ENCODE data around the gene CDS1. TPM values are rescaled to one million over a fixed set of nuclear protein-coding genes. Genes with fewer than 3 reads are reported as not detected.
"Not testable (repeated sequence)": the region's sequence is repeated elsewhere in the genome, so short reads cannot be mapped to it uniquely, and the experiment has no call there.

The CDS1 gene
- under 1 TPM in 1 of 6 donors, not detected in 5; 0.07 TPM for polyA plus RNA-seq (ENCODE audit: low read depth in 6 of 6)

DNA sequence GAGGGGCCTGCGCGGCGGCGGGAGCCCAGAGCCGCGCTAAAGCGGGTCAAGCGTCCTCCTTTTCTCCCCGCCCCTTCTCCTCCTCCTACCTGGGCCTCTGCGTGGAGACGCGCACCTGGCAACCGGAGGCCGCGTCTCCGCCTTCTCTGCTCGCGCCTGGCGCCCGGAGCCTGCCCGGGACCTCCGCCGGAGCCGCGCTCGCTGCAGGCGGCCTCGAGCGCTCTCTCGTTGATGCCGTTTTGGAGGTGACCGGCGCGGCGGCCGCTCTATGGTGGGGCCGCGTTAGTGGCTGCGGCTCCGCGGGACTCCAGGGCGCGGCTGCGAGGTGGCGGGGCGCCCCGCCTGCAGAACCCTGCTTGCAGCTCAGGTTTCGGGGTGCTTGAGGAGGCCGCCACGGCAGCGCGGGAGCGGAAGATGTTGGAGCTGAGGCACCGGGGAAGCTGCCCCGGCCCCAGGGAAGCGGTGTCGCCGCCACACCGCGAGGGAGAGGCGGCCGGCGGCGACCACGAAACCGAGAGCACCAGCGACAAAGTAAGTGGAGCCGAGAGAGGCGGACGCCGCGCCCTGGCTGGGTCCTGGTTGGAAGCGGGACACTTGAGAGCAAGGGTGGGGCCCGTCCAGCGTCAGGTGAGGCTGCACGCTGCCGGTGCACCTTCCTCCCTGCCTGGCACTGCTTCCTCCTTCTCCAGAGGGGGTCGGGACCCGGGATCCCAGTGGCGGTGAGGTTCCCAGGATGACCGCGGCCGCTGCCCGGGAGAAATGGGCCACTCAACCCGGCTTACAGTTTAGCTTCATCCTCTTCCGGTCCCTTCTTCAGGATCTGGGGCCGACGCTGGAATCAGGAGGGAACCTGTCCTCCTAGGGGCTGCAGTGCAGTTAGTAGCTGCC is at the start of gene CDS1:
TSS of gene CDS1 (plus strand) at position 140 of the 888 bp plus-strand sequence. CDS start at position 415, 275 bp downstream.
- H3K9me3 Mint-ChIP-seq, result peaks cover 5 to 30% (median 15%) of the 10 kb centered on the region in 7 donors
- peaks cover 38 to 70% (median 68%) of the 10 kb centered on the region in 3 donors for H3K27me3 Mint-ChIP-seq
- peak; percentile 58 to 61 for ATAC-seq (ENCODE audit: low read depth in 2 of 2)
- peaks cover 12 to 19% (median 13%) of the 10 kb centered on the region in 3 donors for H3K4me1 Mint-ChIP-seq
- peak within 1 kb of the TSS in 3 of 6 donors; percentile 51 to 92 (median 52) for H3K27ac Mint-ChIP-seq
- DNase-seq, result peak; percentile 2
- peak within 1 kb of the TSS; percentile 79 to 94 (median 89) for H3K4me3 Mint-ChIP-seq
- H3K36me3 Mint-ChIP-seq, result peaks cover 6 to 15% of the 10 kb centered on the region in 2 donors

DNA sequence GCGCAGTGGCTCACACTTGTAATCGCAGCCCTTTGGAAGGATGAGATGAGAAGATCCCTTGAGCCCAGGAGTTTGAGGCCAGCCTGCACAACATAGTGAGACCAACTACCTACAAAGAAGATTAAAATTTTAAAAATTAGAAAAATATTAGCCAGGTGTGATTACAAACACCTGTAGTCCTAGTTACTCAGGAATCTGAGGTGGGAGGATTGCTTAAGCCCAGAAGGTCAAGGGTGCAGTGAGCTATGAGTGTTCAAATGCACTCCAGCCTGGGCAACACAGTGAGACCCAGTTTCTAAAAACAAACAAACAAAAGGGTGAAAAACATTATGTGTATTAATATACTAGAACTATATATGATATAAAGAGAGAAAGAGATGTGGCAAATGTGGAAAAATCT is 47.0 kb upstream of the CDS1 start:
- Mint-ChIP-seq H3K4me1 (no peaks in the 10 kb centered on the region), H3K27ac (peak overlapping the region in 1 of 6 donors; percentile 65), H3K9me3 (peaks cover 0 to 19% (median 6%) of the 10 kb centered on the region in 7 donors), H3K36me3 (no peaks in the 10 kb centered on the region), H3K27me3 (peaks cover 7 to 35% (median 13%) of the 10 kb centered on the region in 3 donors), H3K4me3 (no peak overlapping the region)
- ATAC-seq (ENCODE audit: low read depth in 2 of 2) (no peak), DNase-seq (no peak)

DNA sequence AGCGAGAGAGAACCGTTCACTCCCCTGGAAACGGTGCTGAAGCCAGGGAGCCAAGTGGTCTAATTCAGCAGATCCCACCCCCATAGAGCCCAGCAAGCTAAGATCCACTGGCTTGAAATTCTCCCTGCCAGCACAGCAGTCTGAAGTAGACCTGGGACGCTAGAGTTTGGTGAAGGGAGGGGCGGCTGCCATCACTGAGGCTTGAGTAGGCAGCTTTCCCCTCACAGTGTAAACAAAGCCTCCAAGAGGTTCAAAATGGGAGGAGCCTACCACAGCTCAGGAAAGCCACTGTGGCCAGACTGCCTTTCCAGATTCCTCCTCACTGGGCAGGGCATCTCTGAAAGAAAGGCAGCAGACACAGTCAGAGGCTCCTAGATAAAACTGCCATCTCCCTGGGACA is 37.8 kb upstream of the CDS1 start:
- Mint-ChIP-seq H3K4me3 (no peak overlapping the region), H3K4me1 (no peaks in the 10 kb centered on the region), H3K36me3 (no peaks in the 10 kb centered on the region), H3K27ac (no peak overlapping the region), H3K9me3 (peaks cover 0 to 2% (median 0%) of the 10 kb centered on the region in 7 donors), H3K27me3 (peaks cover 8 to 18% (median 16%) of the 10 kb centered on the region in 3 donors)
- DNase-seq (no peak), ATAC-seq (ENCODE audit: low read depth in 2 of 2) (no peak)

DNA sequence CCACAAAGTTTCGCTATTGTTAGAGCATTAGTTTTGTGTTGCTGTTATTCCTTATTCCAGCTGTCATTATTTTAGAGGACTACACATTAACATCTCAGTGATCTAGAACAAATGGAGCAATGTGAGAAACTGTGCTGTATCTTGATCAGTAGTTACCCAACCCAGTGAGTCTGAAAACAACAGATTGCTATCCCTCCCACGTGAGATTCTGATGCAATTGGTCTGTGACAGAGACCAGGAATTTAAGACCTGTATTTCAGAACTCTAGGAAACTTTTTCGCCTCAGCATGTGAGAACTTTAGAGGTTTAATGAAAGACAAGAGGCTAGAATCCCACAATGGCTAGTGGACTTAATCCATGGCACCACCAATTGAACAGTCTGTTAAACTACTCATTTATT is 35.7 kb upstream of the CDS1 start:
- Mint-ChIP-seq H3K4me1 (no peaks in the 10 kb centered on the region), H3K27ac (no peak overlapping the region), H3K4me3 (no peak overlapping the region), H3K27me3 (peaks cover 8 to 18% (median 16%) of the 10 kb centered on the region in 3 donors), H3K36me3 (no peaks in the 10 kb centered on the region), H3K9me3 (peaks cover 0 to 2% (median 0%) of the 10 kb centered on the region in 7 donors)
- ATAC-seq (ENCODE audit: low read depth in 2 of 2) (no peak), DNase-seq (no peak)

DNA sequence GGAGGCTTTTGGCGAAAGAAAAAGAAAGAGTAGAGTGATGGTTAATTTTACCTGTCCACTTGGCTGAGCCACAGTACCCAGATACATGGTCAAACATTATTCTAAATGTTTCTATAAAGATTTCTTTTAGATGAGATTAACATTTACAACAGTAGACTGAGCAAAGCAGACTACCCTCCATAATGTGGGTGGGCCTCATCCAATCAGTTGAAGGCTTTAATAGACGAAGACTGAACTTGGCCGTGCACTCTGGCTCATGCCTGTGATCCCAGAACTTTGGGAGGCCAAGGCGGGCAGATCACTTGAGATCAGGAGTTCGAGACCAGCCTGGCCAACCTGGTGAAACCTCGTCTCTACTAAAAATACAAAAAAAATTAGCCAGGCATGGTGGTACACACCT is 33.7 kb upstream of the CDS1 start:
- not testable (repeated sequence) for H3K4me1 Mint-ChIP-seq; H3K9me3 Mint-ChIP-seq; H3K4me3 Mint-ChIP-seq; ATAC-seq (ENCODE audit: low read depth in 2 of 2); H3K27ac Mint-ChIP-seq; H3K36me3 Mint-ChIP-seq; DNase-seq
- H3K27me3 Mint-ChIP-seq, result peaks cover 7 to 17% (median 12%) of the 10 kb centered on the region in 3 donors

DNA sequence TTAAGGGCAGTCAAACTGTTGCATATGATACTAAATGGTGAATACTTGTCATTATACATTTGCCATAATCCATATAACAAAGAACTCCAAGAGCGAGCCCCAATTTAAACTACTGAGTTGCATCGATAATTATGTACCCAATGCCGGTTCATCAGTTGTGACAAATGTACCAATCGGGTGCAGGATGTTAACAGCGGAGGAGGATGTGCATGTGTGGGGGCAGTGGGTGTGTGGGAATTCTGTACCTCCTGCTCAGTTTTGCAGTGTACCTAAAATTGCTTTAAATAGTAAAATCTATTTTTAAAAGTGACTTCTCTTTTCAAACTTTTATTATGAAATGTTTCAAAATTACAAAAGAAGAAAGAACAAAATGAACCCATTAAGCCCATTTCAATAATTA is 20.8 kb upstream of the CDS1 start:
- ATAC-seq (ENCODE audit: low read depth in 2 of 2), result no peak
- Mint-ChIP-seq H3K4me1 (no peaks in the 10 kb centered on the region), H3K27ac (no peak overlapping the region), H3K9me3 (peaks cover 0 to 6% (median 0%) of the 10 kb centered on the region in 7 donors), H3K27me3 (peaks cover 10 to 26% (median 10%) of the 10 kb centered on the region in 3 donors), H3K36me3 (no peaks in the 10 kb centered on the region), H3K4me3 (no peak overlapping the region)
- DNase-seq, result no peak

DNA sequence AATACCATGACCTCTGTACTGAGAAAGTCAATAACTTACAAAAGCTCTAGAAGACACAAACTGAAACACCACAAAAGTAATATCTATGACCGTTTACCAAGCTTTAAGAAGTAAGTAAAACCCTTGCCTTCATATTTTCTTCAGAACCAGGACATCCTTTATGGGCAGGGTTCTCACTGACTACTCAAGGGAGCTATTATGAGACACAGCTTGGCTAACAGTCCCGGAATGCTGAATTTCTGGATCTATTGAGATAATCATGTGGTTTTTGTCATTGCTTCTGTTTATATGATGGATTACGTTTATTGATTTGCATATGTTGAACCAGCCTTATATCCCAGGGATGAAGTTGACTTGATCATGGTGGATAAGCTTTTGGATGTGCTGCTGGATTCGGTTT is 19.9 kb upstream of the CDS1 start:
- Mint-ChIP-seq H3K4me1 (no peaks in the 10 kb centered on the region), H3K9me3 (peaks cover 0 to 5% (median 0%) of the 10 kb centered on the region in 7 donors), H3K36me3 (no peaks in the 10 kb centered on the region), H3K4me3 (no peak overlapping the region), H3K27ac (peak overlapping the region in 1 of 6 donors; percentile 25), H3K27me3 (peaks cover 17 to 32% (median 17%) of the 10 kb centered on the region in 3 donors)
- no peak for ATAC-seq (ENCODE audit: low read depth in 2 of 2)
- DNase-seq, result no peak

DNA sequence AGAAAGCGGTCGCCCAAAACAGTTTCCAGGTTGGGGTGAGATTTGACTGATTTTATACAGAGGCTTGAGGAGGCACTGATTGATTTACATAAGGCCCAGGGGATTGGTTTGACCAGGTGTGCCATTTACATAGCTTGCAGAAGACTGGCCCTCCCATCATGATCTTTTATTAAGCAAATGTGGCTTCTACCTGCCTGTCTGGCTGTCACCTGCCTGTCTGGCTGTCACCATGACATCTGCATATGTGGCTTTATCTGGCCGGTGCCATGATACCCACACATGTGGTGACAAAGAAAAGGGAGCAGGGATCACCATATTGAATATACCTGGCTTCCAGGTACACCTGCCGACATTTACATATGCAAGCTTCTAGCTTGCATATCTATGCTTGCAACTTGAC is 17.0 kb upstream of the CDS1 start:
- peaks cover 23 to 38% (median 27%) of the 10 kb centered on the region in 3 donors for H3K27me3 Mint-ChIP-seq

DNA sequence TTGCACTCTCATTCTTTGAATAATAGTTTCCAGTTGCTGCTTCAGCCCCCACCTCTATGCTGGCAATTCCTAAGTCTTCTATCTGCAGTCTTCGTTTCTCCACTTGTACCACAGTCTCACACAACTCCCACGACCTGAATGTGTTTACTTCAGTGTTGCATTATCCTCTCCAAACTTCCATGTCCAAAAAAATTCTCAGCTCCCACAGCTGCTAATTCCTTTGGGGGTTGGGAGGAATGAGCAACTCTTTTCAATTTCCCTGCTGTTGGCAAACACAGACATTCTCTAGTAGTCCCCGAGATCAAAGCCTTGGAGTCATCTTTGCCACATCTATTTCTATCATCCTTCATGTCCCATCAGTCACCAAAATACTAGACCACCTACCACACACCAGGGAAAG is 14.4 kb upstream of the CDS1 start:
- Mint-ChIP-seq H3K27ac (no peak overlapping the region), H3K4me1 (no peaks in the 10 kb centered on the region), H3K9me3 (peaks cover 0 to 2% (median 0%) of the 10 kb centered on the region in 7 donors), H3K36me3 (no peaks in the 10 kb centered on the region), H3K4me3 (no peak overlapping the region), H3K27me3 (peaks cover 34 to 48% (median 40%) of the 10 kb centered on the region in 3 donors)
- ATAC-seq (ENCODE audit: low read depth in 2 of 2), result no peak
- no peak for DNase-seq

More for the DNA sequence above, 17.0 kb upstream of the CDS1 start:
- ATAC-seq (ENCODE audit: low read depth in 2 of 2) (no peak), DNase-seq (no peak)
- Mint-ChIP-seq H3K4me1 (no peaks in the 10 kb centered on the region), H3K36me3 (no peaks in the 10 kb centered on the region), H3K4me3 (no peak overlapping the region), H3K9me3 (peaks cover 0 to 1% (median 0%) of the 10 kb centered on the region in 7 donors), H3K27ac (no peak overlapping the region)

DNA sequence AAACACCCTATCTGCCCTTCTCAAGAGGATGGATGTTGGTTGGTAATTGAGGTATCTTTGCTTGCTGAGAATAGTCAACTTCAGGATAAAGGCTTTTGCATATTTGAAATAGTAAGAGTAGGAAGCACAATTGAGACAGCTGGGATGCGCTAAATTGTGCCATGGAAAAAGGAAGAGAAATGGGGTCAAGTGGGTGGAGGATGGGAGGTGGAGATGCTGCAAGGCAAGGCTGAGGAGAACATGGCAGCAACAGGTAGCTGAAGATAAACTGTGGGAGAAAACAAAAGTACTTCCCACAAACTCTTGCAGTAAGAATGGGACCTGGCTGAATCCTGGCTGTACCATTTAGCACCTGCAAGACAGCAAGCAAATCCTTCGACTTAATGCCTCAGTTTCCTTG is 13.9 kb upstream of the CDS1 start:
- peaks cover 34 to 48% (median 45%) of the 10 kb centered on the region in 3 donors for H3K27me3 Mint-ChIP-seq
- DNase-seq (no peak), ATAC-seq (ENCODE audit: low read depth in 2 of 2) (no peak)
- H3K9me3 Mint-ChIP-seq, result peaks cover 0 to 2% (median 0%) of the 10 kb centered on the region in 7 donors
- no peaks in the 10 kb centered on the region for H3K36me3 Mint-ChIP-seq
- no peak overlapping the region for H3K27ac Mint-ChIP-seq
- H3K4me1 Mint-ChIP-seq, result no peaks in the 10 kb centered on the region
- H3K4me3 Mint-ChIP-seq, result no peak overlapping the region

DNA sequence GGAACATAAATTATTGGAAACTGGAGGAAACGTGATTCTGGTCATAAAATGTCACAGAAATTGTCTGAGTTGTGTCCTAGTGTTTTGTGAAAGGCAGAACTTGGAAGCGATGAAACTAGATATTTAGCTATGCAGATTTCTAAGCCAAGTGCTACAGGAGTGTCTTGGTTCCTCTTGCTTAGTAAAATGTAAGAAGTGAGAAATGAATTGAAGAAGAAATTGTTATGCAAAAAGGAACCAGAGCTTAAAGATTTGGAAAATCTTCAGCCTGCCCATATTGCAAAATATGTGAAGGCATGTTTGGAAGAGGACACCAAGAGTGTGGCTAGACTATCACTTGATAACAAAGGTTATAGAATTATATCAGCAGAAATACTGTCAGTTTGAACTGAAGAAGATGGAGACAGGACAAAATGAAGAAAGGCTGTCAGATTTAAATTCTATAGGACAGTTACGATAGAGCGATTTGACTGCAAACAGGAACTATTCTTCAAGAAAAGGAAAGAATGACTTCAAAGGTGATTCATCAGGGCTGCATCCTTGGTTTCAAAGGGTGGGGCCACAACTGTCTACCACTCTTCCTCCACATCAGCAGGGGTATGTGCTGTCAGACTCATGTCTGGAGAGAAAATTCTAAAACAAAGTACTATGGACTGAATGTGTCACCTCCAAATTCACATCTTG is 9.4 kb upstream of the CDS1 start:
- peaks cover 25 to 33% (median 32%) of the 10 kb centered on the region in 3 donors for H3K27me3 Mint-ChIP-seq
- no peaks in the 10 kb centered on the region for H3K4me1 Mint-ChIP-seq
- no peaks in the 10 kb centered on the region for H3K36me3 Mint-ChIP-seq
- no peak overlapping the region for H3K4me3 Mint-ChIP-seq
- no peak overlapping the region for H3K27ac Mint-ChIP-seq
- peaks cover 0 to 2% (median 0%) of the 10 kb centered on the region in 7 donors for H3K9me3 Mint-ChIP-seq
- ATAC-seq (ENCODE audit: low read depth in 2 of 2), result no peak
- DNase-seq, result no peak

DNA sequence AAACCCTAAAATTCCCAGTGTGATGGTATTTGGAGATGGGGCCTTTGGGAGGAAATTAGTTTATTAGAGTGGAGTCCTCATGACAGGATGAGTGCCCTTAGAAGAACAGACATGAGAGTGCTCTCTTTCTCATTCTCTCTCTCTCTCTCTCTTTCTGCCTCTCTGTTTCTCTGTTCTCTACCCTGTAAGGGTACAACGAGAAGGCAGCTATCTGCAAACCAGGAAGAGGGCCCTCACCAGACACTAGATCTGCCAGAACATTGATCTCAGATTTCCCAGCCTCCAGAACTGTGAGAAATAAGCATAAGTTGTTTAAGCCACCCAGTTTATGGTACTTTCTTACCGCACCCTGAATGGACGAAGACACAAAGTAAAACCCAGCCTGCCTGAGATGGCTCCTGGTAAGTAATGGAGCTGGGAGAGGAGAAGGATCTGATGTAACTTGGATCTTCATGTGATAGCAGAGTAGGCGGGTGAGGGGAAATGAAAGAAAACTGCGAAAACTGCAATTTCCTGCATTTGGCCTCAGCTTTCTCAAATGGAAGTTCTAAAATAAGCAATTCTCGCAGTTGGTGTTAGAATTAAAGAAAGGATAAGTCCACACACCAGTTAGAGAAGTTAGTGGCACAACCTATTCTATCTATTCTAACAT is 8.7 kb upstream of the CDS1 start:
- ATAC-seq (ENCODE audit: low read depth in 2 of 2), result no peak
- H3K36me3 Mint-ChIP-seq, result no peaks in the 10 kb centered on the region
- no peak overlapping the region for H3K4me3 Mint-ChIP-seq
- DNase-seq, result no peak
- no peak overlapping the region for H3K27ac Mint-ChIP-seq
- H3K4me1 Mint-ChIP-seq, result no peaks in the 10 kb centered on the region
- peaks cover 0 to 2% (median 0%) of the 10 kb centered on the region in 7 donors for H3K9me3 Mint-ChIP-seq
- H3K27me3 Mint-ChIP-seq, result peaks cover 20 to 28% (median 27%) of the 10 kb centered on the region in 3 donors
